HuH-7 (cell line): ENCODE data around the gene NAV1.
"Not testable (repeated sequence)": the region's sequence is repeated elsewhere in the genome, so short reads cannot be mapped to it uniquely, and the experiment has no call there.

Source experiments
- DNase-seq: peaks from one replicate; pipeline ENCODE4 v3.0.0; 2011; ENCODE audit warnings: low spot score

The NAV1 gene

GRCh38 chr1:201528631-201529252 lies 10.2 kb upstream of the NAV1 start:
- DNase-seq, result no peak

DNA sequence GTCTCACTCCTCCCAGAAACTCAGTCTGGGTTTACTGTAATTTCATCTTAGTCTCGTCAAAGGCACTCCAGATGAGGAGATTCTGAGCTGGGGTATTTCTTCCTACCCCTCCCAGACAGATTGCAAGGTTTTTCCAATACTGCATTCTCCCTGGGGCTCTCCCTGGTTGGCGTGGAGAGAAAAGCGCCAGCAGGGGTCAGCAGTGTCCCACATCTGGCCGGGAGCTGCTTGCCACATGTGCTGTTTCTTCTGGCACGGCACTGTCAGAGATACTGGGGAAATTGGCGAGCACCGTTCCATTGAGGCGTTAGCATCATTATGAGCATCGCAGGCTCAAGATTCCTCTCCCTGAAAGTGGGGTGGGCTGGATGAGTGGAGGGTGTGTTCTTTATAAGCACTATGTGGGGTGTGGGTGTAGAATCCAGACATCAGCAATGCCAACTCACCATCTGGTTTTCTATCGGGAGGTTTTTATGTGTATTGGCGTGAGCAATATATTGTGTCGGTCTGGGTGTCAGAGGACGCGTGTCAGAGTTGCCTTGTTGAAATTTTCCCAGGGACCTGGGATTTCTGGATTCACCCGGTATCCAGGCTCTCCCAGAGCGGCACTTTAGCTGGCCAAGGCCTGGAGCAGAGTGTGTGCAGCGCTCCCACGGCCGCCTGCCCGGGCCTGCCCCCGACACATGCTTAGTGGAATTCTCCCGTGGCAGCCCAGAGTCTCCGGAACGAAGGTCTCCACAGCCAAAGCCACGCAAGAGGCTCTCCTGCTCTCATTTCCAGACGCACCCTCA lies 8.0 kb upstream of the NAV1 start:
- peak; percentile 74 for DNase-seq

GRCh38 chr1:201531551-201532425 lies 7.1 kb upstream of the NAV1 start:
- DNase-seq, result no peak

- DNase-seq, result no peak
Observed at GRCh38 chr1:201533836-201534235, 5.1 kb upstream of the NAV1 start.

DNA sequence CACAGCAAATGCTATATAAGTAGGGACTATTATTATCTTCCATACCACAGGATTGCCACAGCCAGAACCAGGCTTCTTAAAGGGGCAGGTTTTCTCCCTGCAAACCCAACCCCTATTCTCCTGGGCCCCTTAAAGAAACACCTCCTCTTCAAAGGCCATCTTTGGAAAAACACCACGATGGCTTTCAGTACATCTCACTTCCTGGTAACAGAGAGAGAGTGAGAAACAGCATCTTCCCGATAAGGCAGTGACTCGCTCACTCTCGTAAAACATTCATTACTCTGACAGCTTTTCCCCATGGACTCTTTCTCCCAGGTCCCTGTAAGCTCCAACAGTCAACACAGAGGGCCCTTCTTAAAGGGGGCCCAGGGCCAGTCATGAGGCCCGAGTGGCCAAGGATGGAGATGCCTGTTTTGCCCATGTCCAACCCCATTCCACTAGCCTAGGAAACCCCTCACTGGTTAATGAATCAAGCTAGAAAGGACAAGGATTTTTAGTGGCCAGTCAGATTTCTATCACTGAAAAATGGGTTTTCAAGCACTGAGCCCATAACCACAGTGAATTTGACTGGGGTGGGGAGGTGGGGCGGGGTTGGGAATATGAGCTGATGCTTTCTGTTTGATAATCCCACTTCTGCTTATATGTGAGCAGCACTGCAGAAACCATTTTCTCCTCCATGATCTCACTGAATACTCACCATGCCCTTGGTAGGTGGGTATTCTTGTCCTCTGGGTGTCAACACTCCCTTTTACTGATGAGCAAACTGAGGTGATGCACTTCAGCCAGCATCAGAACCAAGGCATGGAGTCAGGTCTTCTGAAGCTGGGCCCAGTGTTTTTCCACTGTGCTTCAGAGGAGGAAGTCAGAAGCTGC lies 3.6 kb upstream of the NAV1 start:
- DNase-seq, result no peak

DNA sequence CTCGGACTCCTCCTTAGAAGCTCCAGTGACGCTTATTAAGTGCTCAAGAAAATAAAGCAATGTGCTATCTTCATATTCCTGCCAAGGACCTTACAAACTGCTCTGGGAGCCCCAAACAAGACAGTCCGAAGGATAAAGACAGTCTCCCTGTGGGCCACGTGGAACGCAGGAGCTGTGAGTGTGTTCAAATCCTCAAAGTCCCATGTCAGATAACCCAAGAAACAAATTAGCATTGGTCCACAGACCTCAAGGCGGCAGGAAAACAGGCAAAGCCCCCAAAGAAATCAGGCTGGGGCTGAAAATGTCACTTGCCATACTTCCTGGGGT lies 3.0 kb upstream of the NAV1 start:
- no peak for DNase-seq

GRCh38 chr1:201536558-201536957 lies 2.4 kb upstream of the NAV1 start:
- no peak for DNase-seq

- DNase-seq, result no peak
Observed at GRCh38 chr1:201537028-201537427, 1.9 kb upstream of the NAV1 start.

GRCh38 chr1:201537467-201537866 lies 1.5 kb upstream of the NAV1 start:
- no peak for DNase-seq

DNA sequence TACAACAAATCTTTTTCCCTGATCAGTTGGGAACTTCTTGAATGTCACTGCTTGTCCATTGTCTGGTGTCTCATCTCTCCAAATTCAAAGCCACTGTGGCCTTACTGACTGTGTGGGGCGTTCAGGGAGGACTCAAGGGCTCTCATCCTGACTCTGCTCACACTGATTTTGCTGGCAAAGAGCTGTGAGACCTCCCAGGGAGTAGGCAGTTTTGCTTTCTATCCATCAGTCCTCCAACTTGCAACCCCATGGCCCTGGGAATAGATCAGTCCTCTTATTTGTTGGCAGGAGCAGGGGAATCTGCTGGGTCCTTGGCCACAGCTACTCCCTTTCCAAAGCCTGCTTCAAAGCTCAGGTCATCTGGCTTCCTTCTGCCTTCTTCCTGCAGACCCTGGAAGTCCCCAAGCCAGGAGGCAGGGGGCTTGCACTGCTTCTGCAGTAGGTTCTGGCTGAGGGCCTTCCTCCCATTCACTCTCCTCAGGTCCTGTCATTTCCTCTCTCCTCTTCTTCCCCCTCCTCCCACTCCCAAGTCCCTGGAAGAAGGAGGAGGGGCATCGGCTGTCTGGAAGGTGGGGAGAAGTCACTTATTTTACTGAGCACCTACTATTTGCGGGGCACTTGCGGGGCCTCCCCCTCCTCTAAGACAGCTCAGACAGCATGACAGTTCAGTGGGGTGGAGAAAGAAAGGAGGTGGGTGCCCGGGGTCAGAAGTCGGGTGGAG lies 876 bp upstream of the NAV1 start:
- no peak for DNase-seq

GRCh38 chr1:201539561-201540431 lies 869 bp downstream of the NAV1 start:
- DNase-seq, result no peak

GRCh38 chr1:201540846-201541735 lies 2.2 kb downstream of the NAV1 start:
- DNase-seq, result no peak

DNA sequence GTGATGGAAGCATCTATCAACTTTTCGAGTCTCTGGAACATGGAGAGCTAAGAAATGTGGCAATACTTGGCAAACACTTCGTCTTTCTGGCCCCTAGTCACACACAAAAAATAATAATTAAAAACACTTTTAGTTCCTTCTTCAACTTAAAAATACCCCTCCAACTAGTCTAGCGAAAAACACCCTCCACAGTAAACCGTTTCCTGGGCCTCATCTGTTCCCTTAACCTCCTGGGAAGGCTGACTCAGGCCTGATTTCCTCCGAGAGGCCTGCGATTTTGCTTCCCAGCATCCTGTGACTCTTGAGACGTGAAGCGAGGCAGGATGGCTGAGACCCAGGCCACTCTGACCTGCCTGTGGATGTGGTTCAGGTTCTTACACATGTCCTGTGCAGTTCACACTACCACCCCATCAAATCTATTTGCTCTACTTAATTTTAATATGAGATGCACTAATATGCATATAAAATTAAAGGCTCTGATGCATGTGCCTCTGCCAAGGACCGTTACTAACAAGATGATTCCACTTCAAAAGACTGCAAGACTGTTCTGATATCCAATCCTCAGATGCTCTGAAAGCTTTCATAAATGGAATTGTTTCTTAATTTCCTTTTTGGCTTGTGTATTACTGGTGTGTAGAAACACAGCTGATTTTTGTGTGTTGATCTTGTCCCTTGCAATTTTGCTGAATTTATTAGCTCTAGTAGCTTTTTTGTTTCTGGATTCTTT lies 3.5 kb downstream of the NAV1 start:
- no peak for DNase-seq

- no peak for DNase-seq
Observed at GRCh38 chr1:201543871-201544642, 5.1 kb downstream of the NAV1 start.

DNA sequence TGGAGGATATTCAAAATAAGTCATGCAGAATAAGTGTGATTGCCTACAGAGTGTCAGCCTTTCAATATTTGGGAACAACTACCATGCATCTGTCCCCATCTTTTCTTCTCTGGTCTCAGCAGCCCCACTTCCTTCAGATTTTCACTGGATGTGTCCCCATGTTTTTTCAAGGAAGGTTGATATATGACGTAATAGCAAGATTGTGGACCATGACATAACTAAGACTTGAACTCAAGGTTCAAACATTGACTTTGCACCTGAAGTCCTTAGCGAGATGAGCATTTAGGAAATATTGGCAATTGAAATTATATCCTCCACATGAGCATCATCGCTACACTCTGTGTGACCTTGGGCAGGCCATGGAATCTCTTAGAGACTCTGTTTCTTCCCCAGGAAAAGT lies 5.8 kb downstream of the NAV1 start:
- DNase-seq, result no peak

DNA sequence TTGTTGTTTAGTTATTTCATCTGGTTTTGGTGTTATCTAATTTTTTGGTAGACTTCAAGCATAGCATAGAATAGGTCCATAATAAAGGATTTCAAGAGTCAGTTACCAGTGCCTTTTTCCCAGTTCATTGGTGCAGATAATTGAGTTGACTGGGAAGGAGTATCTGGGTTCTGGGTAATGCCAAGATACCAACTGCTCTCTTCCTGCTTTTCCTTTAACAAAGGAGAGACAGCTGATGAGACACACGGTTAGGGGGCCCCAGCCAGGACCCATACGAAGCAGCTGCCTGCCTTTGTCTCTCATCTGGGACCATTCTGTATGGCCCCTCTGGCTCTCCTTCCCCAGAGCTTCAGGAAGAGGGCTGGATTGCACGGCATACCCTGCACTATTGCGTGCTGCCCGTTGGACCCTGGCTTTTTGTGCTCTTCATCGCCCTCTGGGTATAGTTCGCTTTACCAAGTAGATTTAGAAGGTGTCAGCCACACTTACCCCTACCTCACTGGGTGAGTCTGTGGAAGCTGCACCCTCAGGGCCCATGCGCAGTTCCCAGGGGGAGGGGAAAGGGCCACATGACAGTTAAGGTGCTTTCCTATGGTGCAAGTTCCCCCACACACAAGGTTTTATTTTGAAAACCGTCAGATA lies 7.0 kb downstream of the NAV1 start:
- peak; percentile 50 for DNase-seq

GRCh38 chr1:201549522-201549921 lies 10.6 kb downstream of the NAV1 start:
- not testable (repeated sequence) for DNase-seq
